Astrocyte of the spinal cord (primary cell): ENCODE data around the gene CHCHD6.

Source experiments
- DNase-seq: peaks from one replicate; pipeline ENCODE4 v3.0.0; 2011; ENCODE audit warnings: low read depth, low spot score
- H3K4me3 ChIP-seq: 2 replicates; pipeline ENCODE4 v1.5.1; 2011; ENCODE audit warnings: low read depth, mild to moderate bottlenecking, low read length, moderate library complexity
- CTCF ChIP-seq: IDR thresholded peaks from 2 replicates; pipeline ENCODE4 v1.5.1; 2012; ENCODE audit warnings: low read depth, mild to moderate bottlenecking, low read length, inconsistent platforms
- in situ Hi-C: cut with HindIII; loops from 2 replicates; pipeline ENCODE4 v1.10.0; 2017; ENCODE audit warnings: low sequenced_read_pairs

The CHCHD6 gene

GRCh38 chr3:126751611-126752302 lies 47.7 kb downstream of the CHCHD6 start:
- no peak overlapping the region for H3K4me3 ChIP-seq
- in situ Hi-C loops: no loop called here
- TF ChIP-seq CTCF: no peak
- no peak for DNase-seq

- DNase-seq: peak; percentile 79
- no peak overlapping the region for H3K4me3 ChIP-seq
- in situ Hi-C loops: no loop called here
- TF ChIP-seq CTCF: peak; percentile 98
These were observed 48.5 kb downstream of the CHCHD6 start for GRCh38 chr3:126752303-126753190.

- DNase-seq: peak; percentile 29
- no peak overlapping the region for H3K4me3 ChIP-seq
- no peak for TF ChIP-seq CTCF
- in situ Hi-C loops: no loop called here
These were observed 49.4 kb downstream of the CHCHD6 start for GRCh38 chr3:126753191-126754160.

- no peak for DNase-seq
- in situ Hi-C loops: no loop called here
- H3K4me3 ChIP-seq: no peak overlapping the region
- TF ChIP-seq CTCF: no peak
These were observed 51.8 kb downstream of the CHCHD6 start for GRCh38 chr3:126755866-126756265.

- in situ Hi-C loops: no loop called here
- no peak for DNase-seq
- H3K4me3 ChIP-seq: no peak overlapping the region
- TF ChIP-seq CTCF: no peak
These were observed 54.0 kb downstream of the CHCHD6 start for GRCh38 chr3:126758026-126758425.

- TF ChIP-seq CTCF: no peak
- DNase-seq: peak; percentile 13
- in situ Hi-C loops: no loop called here
- no peak overlapping the region for H3K4me3 ChIP-seq
These were observed 54.8 kb downstream of the CHCHD6 start for GRCh38 chr3:126758882-126759281.
